WTC11 (cell line): ENCODE data around the gene MYOZ2. TPM values are rescaled to one million over a fixed set of nuclear protein-coding genes. Genes with fewer than 3 reads are reported as not detected.

Experiments
- ATAC-seq: fragments of 200-7000 bp; cut with Tn5 transposase; 2 replicates; pipeline ENCODE4 v1.10.0; 2021; ENCODE audit warnings: mild to moderate bottlenecking, moderate library complexity
- CTCF ChIA-PET: fragments of 300-600 bp; sonication (Branson Sonifier 250); formaldehyde crosslinking; loops from one replicate; lab custom pipeline; 2021; ENCODE audit warnings: antibody characterized with exemption; lab: Charles Lee
- POLR2A ChIA-PET: fragments of 350-600 bp; sonication (Branson Sonifier 250); formaldehyde crosslinking; loops from one replicate; lab custom pipeline; 2021; ENCODE audit warnings: antibody characterized with exemption; lab: Charles Lee
- DNase-seq: peaks from one replicate; pipeline ENCODE4 v3.0.0; 2021; ENCODE audit warnings: low spot score
- H3K27ac Mint-ChIP-seq: 2 replicates; pipeline ENCODE4 v1.8.0; 2021; ENCODE audit warnings: mixed read lengths
- H3K27me3 Mint-ChIP-seq: 2 replicates; pipeline ENCODE4 v1.8.0; 2021; ENCODE audit warnings: low read depth, mild to moderate bottlenecking, moderate library complexity, mixed read lengths
- H3K36me3 Mint-ChIP-seq: 2 replicates; pipeline ENCODE4 v1.8.0; 2021; ENCODE audit warnings: mixed read lengths
- H3K4me1 Mint-ChIP-seq: 2 replicates; pipeline ENCODE4 v1.8.0; 2022; ENCODE audit warnings: mixed read lengths
- H3K4me3 Mint-ChIP-seq: 2 replicates; pipeline ENCODE4 v1.8.0; 2021; ENCODE audit warnings: mild to moderate bottlenecking, moderate library complexity, mixed read lengths
- H3K9me3 Mint-ChIP-seq: 2 replicates; pipeline ENCODE4 v1.8.0; 2021; ENCODE audit warnings: mixed read lengths
- AFF4 ChIP-seq: sonication (generic); formaldehyde crosslinking; IDR thresholded peaks from 2 replicates; pipeline ENCODE4 v1.8.1; 2023; ENCODE audit warnings: mild to moderate bottlenecking, missing genetic modification reagents, borderline replicate concordance
- ATF1 ChIP-seq: sonication (generic); formaldehyde crosslinking; IDR thresholded peaks from 2 replicates; pipeline ENCODE4 v1.8.1; 2023; ENCODE audit warnings: mild to moderate bottlenecking, moderate library complexity, missing genetic modification reagents
- EMX1 ChIP-seq: fragments of 250-450 bp; sonication (Bioruptor Pico); IDR thresholded peaks from 2 replicates; pipeline ENCODE4 v1.8.0; 2021; ENCODE audit warnings: mild to moderate bottlenecking
- ETV6 ChIP-seq: sonication (generic); formaldehyde crosslinking; IDR thresholded peaks from 2 replicates; pipeline ENCODE4 v1.8.1; 2022; ENCODE audit warnings: mild to moderate bottlenecking, missing genetic modification reagents
- IRF2 ChIP-seq: sonication (generic); formaldehyde crosslinking; IDR thresholded peaks from 2 replicates; pipeline ENCODE4 v1.8.0; 2022; ENCODE audit warnings: low read depth, missing genetic modification reagents, borderline replicate concordance
- JUN ChIP-seq: sonication (generic); formaldehyde crosslinking; IDR thresholded peaks from 2 replicates; pipeline ENCODE4 v1.8.0; 2023; ENCODE audit warnings: mild to moderate bottlenecking, missing genetic modification reagents
- KAT7 ChIP-seq: sonication (generic); formaldehyde crosslinking; IDR thresholded peaks from 2 replicates; pipeline ENCODE4 v1.8.1; 2023; ENCODE audit warnings: missing genetic modification reagents, mild to moderate bottlenecking, borderline replicate concordance
- MYBL2 ChIP-seq: sonication (generic); formaldehyde crosslinking; IDR thresholded peaks from 2 replicates; pipeline ENCODE4 v1.8.1; 2023; ENCODE audit warnings: mild to moderate bottlenecking, moderate library complexity, missing genetic modification reagents
- NR3C1 ChIP-seq: sonication (generic); formaldehyde crosslinking; conservative IDR thresholded peaks from 2 replicates; pipeline ENCODE4 v1.8.1; 2023; ENCODE audit warnings: low read depth, mild to moderate bottlenecking, missing genetic modification reagents
- RORB ChIP-seq: fragments of 250-450 bp; sonication (Bioruptor Pico); IDR thresholded peaks from 2 replicates; pipeline ENCODE4 v1.9.0; 2021; ENCODE audit warnings: mild to moderate bottlenecking
- SMAD3 ChIP-seq: sonication (generic); formaldehyde crosslinking; IDR thresholded peaks from 2 replicates; pipeline ENCODE4 v1.8.0; 2022; ENCODE audit warnings: missing genetic modification reagents, mild to moderate bottlenecking, borderline replicate concordance
- SP1 ChIP-seq: sonication (generic); formaldehyde crosslinking; conservative IDR thresholded peaks from 2 replicates; pipeline ENCODE4 v1.8.1; 2022; ENCODE audit warnings: missing genetic modification reagents
- ZBTB21 ChIP-seq: sonication (generic); formaldehyde crosslinking; IDR thresholded peaks from 2 replicates; pipeline ENCODE4 v1.8.1; 2023; ENCODE audit warnings: mild to moderate bottlenecking, missing genetic modification reagents, borderline replicate concordance
- ZNF532 ChIP-seq: fragments of 250-450 bp; sonication (Bioruptor Pico); IDR thresholded peaks from 2 replicates; pipeline ENCODE4 v1.9.0; 2021; ENCODE audit warnings: mild to moderate bottlenecking, borderline replicate concordance
- ZSCAN18 ChIP-seq: fragments of 250-450 bp; sonication (Bioruptor Pico); IDR thresholded peaks from 2 replicates; pipeline ENCODE4 v2.1.2; 2022; ENCODE audit warnings: mild to moderate bottlenecking, moderate library complexity
- total RNA-seq: library from RNA; stranded (reverse); gene quantifications from 3 replicates; pipeline ENCODE4 v1.2.3, GENCODE V29; 2021
- TF ChIP-seq, protein P1 (sequence below): sonication (generic); formaldehyde crosslinking; IDR thresholded peaks from 2 replicates; pipeline ENCODE4 v1.8.1; 2023; ENCODE audit warnings: mild to moderate bottlenecking, missing genetic modification reagents
- TF ChIP-seq, protein P2 (sequence below): sonication (generic); formaldehyde crosslinking; IDR thresholded peaks from 2 replicates; pipeline ENCODE4 v1.8.1; 2023; ENCODE audit warnings: mild to moderate bottlenecking, missing genetic modification reagents

Gene MYOZ2
- total RNA-seq, 1 experiment from 2014 or later, result not detected

GRCh38 chr4:119190354-119190753 lies 54.7 kb downstream of the MYOZ2 start (continued):
- TF ChIP-seq, protein P1, sequence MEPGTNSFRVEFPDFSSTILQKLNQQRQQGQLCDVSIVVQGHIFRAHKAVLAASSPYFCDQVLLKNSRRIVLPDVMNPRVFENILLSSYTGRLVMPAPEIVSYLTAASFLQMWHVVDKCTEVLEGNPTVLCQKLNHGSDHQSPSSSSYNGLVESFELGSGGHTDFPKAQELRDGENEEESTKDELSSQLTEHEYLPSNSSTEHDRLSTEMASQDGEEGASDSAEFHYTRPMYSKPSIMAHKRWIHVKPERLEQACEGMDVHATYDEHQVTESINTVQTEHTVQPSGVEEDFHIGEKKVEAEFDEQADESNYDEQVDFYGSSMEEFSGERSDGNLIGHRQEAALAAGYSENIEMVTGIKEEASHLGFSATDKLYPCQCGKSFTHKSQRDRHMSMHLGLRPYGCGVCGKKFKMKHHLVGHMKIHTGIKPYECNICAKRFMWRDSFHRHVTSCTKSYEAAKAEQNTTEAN, result no peak
- TF ChIP-seq KAT7 (no peak), ZNF532 (CRISPR knock-in tag) (no peak), MYBL2 (CRISPR knock-in tag) (no peak), SMAD3 (CRISPR knock-in tag) (no peak), RORB (CRISPR knock-in tag) (no peak)

DNA sequence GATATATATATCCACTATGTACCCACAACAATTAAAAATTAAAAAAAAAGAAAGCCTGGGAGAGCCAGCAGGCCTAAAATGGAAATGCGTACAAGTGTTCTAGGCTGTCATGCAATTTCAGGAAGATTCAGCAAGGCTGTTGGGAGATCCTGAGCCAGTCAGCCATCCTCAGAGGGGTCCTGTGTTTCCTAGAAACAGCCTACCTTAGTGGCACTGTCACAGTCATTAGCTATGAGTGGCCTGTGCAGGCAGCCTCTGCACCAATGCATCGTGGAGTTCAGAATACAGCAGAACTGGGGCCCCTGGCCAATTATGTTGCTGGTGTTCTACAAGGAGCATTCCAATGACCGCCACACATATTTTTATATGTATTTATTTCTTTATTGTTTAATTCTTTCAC lies 55.9 kb downstream of the MYOZ2 start:
- CTCF ChIA-PET, result no interaction called here
- no peak for DNase-seq
- POLR2A ChIA-PET, result no interaction called here

More for the DNA sequence above, 55.9 kb downstream of the MYOZ2 start:
- Mint-ChIP-seq H3K9me3 (no peaks in the 10 kb centered on the region), H3K36me3 (no peaks in the 10 kb centered on the region), H3K27me3 (no peaks in the 10 kb centered on the region), H3K4me3 (no peak overlapping the region), H3K27ac (no peak overlapping the region), H3K4me1 (no peaks in the 10 kb centered on the region)
- ATAC-seq, result no peak
- no peak for TF ChIP-seq RORB (CRISPR knock-in tag)
- TF ChIP-seq EMX1 (CRISPR knock-in tag), result no peak
- TF ChIP-seq SP1 (CRISPR knock-in tag), result no peak
- TF ChIP-seq AFF4 (CRISPR knock-in tag), result no peak
- TF ChIP-seq ATF1 (CRISPR knock-in tag), result no peak
- no peak for TF ChIP-seq IRF2 (CRISPR knock-in tag)
- no peak for TF ChIP-seq ETV6 (CRISPR knock-in tag)
- no peak for TF ChIP-seq MYBL2 (CRISPR knock-in tag)
- TF ChIP-seq NR3C1, result no peak
- TF ChIP-seq, protein P2, sequence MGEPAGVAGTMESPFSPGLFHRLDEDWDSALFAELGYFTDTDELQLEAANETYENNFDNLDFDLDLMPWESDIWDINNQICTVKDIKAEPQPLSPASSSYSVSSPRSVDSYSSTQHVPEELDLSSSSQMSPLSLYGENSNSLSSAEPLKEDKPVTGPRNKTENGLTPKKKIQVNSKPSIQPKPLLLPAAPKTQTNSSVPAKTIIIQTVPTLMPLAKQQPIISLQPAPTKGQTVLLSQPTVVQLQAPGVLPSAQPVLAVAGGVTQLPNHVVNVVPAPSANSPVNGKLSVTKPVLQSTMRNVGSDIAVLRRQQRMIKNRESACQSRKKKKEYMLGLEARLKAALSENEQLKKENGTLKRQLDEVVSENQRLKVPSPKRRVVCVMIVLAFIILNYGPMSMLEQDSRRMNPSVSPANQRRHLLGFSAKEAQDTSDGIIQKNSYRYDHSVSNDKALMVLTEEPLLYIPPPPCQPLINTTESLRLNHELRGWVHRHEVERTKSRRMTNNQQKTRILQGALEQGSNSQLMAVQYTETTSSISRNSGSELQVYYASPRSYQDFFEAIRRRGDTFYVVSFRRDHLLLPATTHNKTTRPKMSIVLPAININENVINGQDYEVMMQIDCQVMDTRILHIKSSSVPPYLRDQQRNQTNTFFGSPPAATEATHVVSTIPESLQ, result no peak
- TF ChIP-seq ZSCAN18, result no peak
- TF ChIP-seq ZBTB21 (CRISPR knock-in tag), result no peak
- no peak for TF ChIP-seq JUN (CRISPR knock-in tag)
- TF ChIP-seq, all 79 proteins: peak for 0
